ENCODE results near the gene AMER2.
"Not testable (repeated sequence)": the region's sequence is repeated elsewhere in the genome, so short reads cannot be mapped to it uniquely, and the experiment has no call there.

AMER2 gene

DNA sequence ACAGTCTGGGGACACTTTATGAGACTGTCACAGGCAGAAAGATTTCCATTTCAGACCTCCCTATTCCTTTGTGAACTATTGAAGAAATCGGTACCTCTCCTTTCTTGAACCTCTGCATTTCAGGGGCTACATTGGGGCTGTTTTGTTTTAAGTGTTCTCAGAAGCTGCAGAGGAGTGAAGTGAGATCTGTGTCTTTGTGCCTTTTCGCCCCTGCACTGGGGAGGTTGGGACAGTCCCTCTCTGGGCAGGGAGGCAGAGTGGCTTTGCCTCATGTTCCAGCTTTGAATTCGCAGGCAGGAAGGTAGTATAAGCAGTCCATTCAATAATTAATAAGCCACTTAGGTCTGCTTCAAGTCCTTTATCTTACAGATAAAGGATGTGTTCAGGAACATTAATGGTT is 9.5 kb upstream of the AMER2 start:
- DNase-seq (ENCODE audit: low read depth), result no peak

DNA sequence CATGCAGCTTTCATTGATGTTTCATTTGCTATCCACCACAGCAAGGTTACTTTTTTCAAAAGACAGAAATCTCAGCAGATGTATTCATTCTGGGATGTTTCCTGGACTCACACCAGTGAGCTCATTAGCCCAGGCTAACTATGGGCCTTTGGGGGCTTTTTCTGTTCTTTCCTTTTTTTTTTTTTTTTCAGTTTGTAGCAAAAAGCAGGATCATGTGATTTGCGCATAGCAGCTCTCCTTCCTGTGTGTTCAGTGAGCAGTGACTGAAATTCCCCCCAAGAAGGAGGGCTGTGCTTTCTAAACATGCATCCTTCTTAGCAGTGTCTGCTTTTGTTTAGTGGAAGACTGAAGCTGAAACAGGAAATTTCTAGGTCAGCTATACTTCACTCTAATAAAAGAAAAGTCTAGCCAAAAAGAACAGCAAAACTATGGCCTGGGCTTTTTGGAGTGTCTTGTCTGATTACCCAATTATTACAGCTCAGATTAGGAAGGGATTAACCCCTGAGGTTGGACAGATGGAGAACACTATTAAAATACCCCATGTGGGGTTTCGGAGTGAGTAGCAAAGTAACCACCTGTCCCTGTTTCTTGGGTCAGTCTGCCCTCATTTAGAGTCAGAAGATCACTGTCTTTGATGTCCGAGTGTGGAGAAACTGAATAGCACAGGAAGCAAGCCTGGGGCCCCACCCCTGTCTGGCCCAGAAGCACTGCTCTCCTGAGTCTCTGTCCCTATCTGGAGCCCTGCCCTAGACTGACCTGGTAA is 8.9 kb upstream of the AMER2 start:
- DNase-seq (ENCODE audit: low read depth), result no peak

- DNase-seq (ENCODE audit: low read depth), result no peak
Measured at GRCh38 chr13:25179832-25180774, 8.0 kb upstream of the AMER2 start.

- DNase-seq (ENCODE audit: low read depth), result no peak
Measured at GRCh38 chr13:25179011-25179410, 6.9 kb upstream of the AMER2 start.

DNA sequence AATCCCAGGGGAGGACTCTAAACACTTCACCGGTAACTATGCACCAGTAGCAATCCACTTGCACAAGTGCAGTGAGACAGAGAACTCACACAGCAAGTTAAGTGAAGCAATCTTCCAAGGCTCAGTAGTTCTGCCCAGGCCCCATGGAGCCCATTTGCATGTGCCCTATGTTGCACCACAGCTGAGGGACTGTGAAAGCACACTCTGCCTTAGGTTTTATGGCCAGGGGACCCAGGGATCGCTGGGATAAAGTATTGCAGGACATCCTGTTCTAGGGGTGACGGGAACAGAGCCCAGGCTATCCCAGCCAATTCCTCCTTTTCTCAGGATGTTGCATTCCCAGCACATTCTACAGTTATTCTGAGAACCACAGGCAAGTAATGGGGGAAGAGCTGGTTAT is 6.0 kb upstream of the AMER2 start:
- no peak for DNase-seq (ENCODE audit: low read depth)

- DNase-seq (ENCODE audit: low read depth), result no peak
Measured at GRCh38 chr13:25177636-25178035, 5.5 kb upstream of the AMER2 start.

DNA sequence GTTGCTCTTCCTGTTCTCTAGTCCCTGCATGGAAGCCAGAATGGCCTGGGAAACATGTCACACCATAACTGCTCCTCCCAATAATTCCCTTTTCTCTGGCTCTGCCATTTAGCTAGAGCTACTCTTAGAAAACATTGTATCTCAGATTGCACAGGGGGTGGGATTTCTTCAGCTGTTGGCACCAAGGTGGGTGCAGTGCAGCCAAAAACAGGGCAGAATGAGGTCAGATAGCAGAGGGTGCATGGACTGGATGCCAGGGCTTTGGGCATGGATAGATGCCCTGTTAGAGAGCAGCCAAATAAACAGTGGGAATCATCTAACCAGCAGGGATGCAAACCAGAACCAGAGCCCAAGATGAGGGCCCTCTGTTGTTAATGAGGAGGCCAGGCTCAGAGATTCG is 4.9 kb upstream of the AMER2 start:
- no peak for DNase-seq (ENCODE audit: low read depth)

- DNase-seq (ENCODE audit: low read depth), result no peak
Measured at GRCh38 chr13:25175431-25175830, 3.3 kb upstream of the AMER2 start.

DNA sequence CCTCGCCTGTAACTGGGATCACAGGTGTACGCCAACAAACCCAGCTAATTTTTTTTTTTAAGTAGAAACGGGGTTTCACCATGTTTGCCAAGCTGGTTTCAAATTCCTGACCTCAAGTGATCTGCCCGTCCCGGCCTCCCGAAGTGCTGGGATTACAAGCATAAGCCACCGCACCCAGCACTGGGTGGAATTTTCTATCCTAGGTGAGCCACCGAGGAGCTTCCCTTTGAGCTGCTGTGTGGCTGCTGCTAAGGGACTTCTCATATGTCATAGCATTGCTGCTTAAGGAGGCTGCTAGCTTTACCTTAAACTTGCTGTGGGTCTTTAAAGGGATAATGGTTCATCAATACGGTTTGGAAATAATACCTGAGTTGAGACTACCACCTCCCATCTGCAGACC is 2.9 kb upstream of the AMER2 start:
- no peak for DNase-seq (ENCODE audit: low read depth)

DNA sequence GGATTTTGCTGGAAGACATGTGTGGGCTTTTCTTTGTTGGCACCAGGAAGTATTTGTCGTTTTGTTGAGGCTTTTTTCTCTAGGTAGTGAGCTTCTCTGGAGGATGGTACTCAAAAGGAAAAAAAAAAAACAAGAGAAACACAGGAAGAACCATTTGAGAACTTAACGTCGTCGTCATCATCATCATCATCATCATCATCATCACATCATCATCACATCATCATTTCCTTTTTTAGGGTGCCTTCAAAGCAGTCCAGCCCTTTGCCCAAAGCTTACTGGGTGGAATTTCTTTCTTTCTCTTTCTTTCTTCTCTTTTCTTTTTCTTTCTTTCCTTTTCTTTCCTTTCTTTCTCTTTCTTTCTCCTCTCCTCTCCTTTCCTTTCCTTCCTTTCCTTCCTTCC is 2.2 kb upstream of the AMER2 start:
- no peak for DNase-seq (ENCODE audit: low read depth)

DNA sequence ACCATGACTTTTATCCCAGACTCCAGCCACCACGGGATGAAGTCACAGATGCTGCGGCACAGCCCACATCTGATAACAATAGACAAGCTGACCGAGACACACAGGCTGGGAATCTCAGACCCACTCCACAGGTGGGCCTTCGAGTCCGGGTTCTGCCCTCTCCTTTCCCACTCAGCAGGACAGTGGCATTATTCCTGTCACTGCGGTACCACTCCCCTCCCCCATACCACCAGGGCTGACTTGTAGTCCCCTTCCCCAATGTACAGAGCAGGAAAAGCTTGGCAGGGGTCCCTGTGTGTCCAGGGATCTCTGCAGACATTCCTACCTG is 179 bp upstream of the AMER2 start:
- DNase-seq (ENCODE audit: low read depth), result no peak

DNA sequence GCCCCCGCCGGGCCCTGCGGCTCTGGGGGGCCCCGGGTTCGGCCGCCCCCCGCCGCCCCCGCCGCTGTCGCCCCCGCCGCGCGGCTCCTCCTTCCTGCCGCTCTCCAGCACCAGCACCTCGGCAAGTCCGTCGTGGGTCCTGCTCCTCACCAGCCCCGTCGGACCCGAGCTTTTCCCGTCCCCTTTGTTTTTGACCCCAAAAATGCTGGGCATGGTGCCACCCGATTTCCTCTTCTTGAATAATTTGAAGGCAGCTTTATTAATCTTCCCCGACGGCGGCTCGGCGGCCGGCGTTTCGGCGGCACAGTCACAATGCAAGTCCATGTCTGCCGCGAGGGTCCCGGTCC is 945 bp downstream of the AMER2 start:
- no peak for DNase-seq (ENCODE audit: low read depth)

DNA sequence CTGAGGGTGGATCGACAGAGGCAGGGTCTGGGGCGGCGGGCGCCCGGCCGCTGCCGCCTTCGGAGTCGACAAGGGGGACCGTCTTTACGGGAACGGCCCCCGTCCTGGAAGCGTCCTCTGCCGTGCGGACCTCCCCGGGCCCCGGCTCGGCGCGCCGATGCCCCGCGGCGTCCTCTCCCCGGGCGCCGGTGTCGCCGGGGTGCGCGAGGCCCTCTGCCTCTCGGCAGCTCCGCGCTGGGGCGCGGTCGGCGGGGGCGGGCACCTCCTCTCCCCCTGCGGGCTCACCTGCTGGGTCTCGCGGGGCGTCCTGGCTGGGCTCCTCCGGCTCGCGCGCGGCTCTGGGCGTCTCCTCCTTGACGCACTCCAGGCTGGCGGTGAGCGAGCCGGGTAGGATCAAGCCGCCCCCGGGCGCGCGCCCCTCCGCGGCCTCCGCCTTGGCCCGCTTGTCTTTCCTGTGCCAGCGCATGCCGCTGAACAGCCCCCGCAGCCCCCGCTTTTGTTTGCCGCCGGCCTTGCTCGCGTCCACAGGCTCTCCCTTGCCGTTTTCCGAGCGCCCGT is 1.5 kb downstream of the AMER2 start:
- DNase-seq (ENCODE audit: low read depth), result no peak

DNA sequence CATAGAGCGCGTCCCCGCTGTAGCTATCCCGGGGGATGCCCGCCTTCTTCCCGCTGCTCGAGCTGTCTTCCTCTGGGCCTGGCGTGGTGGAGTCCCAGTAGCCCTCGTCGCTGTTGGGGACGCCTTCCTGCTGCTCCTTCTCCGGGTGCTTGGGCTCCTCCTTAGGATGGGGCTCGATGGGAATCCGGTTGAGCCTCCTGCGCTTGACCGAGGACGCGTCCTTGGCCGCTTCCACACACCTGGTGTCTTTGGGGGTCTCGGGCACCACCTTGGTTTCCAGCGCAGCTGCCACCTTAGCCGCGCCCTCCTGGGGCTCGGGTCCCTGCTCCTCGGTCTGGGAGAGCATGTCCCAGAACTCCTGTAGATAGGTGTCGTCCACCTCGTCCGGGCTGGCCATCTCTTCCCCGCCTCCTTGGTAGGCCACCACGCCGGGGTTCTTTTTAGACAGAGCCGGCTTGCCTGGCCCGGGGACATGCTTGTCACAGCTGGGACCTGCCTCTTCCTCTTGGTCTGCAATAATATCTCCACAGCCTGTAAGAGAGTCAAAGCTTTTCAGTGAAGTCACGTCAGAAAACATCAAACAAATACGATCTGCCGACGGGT is 2.0 kb downstream of the AMER2 start:
- DNase-seq (ENCODE audit: low read depth), result no peak

GRCh38 chr13:25169356-25169755 is 2.7 kb downstream of the AMER2 start:
- no peak for DNase-seq (ENCODE audit: low read depth)

- DNase-seq (ENCODE audit: low read depth), result no peak
Measured at GRCh38 chr13:25168790-25169189, 3.3 kb downstream of the AMER2 start.

GRCh38 chr13:25167382-25168174 is 4.5 kb downstream of the AMER2 start:
- no peak for DNase-seq (ENCODE audit: low read depth)

DNA sequence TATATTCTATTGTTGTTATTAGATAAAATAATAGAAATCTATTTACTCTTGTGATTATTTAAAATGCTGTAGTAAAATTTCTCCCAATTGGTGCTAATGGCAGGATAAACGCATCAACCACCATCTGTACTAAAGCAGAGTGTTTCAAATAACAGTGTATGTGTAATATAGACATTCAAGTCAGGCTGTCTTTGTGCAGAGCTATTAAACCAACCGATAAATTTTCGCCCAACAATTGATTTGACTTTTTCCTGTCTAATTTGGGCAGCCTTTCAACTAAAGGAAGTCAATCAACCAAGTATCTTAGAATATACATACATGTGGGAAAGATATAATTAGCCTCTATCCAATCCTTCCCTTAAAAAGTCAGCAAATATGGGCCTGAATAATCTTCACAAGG is 5.8 kb downstream of the AMER2 start:
- DNase-seq (ENCODE audit: low read depth), result no peak

DNA sequence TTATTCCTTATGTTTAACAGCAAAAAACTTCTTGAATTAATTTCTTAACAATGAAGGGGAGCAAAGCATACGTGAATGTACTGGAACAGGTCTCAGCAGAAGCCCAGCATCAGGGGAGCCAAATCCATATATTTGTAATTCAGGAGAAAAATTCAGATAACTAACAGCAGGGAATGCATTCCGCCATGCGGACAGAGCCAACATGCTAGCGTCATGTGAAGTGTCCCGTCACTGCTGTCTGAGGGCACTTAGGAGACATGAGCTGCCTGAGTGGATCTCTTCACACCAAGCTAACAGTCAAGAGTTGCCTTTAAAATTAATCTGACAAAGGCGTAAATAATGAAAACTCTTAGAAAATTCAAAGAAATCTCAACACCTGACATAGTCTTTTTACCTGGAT is 6.4 kb downstream of the AMER2 start:
- no peak for DNase-seq (ENCODE audit: low read depth)

DNA sequence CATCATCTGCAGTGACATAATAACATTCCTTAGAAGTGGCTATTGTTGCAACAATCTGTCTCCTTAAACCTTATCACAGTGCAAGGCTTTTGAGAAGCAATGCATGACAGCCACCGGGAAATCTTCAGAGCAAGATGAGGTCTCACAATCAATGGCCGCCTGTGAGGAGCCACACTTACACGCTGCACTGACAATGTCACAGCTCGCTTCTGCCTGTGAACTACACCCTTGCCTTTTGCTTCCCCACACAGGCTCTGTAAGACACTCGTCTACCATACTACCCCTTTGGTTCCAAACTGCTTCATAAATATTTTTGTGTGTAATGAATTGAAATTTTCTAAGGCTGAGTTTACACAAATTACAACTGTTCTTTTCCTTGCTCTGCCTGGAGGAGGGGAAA is 6.9 kb downstream of the AMER2 start:
- not testable (repeated sequence) for DNase-seq (ENCODE audit: low read depth)

DNA sequence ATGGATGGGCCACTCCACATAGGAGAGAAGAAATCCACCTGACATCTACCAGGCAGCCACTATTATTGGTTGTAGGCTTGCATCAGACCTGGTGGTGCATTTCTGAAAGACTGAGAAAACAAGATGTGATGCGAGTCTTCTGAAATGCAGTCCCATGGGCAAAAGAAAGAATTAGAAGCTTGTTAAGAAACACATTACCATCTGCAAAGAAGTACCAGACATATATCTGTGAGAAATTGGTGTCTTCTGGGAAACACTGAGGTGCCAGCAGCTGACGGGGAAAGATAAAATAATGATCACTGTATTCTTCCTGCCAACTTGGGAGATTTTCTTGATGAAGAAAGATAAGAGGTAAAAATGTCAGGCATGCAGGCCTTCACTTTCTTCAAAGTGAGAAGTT is 14.4 kb downstream of the AMER2 start:
- DNase-seq (ENCODE audit: low read depth), result no peak

- no peak for DNase-seq (ENCODE audit: low read depth)
Measured at GRCh38 chr13:25153736-25154135, 18.4 kb downstream of the AMER2 start.

Measured in stimulated activated CD8-positive, alpha-beta memory T cell treated with anti-CD3 and anti-CD28 coated beads, Interleukin-4, amount 100 ng/mL, for 24 hours (primary cell).